Renal cortical epithelial cell (primary cell): ENCODE measurements around the gene COLEC11. TPM values are rescaled to one million over a fixed set of nuclear protein-coding genes. Genes with fewer than 3 reads are reported as not detected.
A peak's percentile ranks its signal among the peaks of the same experiment; 100 is the strongest.
"Not testable (repeated sequence)": the region's sequence is repeated elsewhere in the genome, so short reads cannot be mapped to it uniquely, and the experiment has no call there.

Experiments used
- DNase-seq: peaks from one replicate; pipeline ENCODE4 v3.0.0-alpha.2; 2011; ENCODE audit warnings: low read depth
- total RNA-seq: library from RNA; depleted of rRNA; stranded (reverse); fragments of >200 nt; gene quantifications from 2 replicates; pipeline ENCODE4 v1.2.3, GENCODE V29; 2014

Gene COLEC11
- total RNA-seq, 1 donor from 2014 or later = not detected

- DNase-seq = peak; percentile 9
Observed at GRCh38 chr2:3604991-3605961, 10.4 kb downstream of the COLEC11 start.

- DNase-seq = no peak
Observed at GRCh38 chr2:3606028-3606369, 11.1 kb downstream of the COLEC11 start.

- no peak for DNase-seq
Observed at GRCh38 chr2:3606370-3607201, 11.7 kb downstream of the COLEC11 start.

GRCh38 chr2:3608373-3609278 lies 13.7 kb downstream of the COLEC11 start:
- DNase-seq = no peak

- DNase-seq = not testable (repeated sequence)
Observed at GRCh38 chr2:3609279-3609673, 14.4 kb downstream of the COLEC11 start.

- no peak for DNase-seq
Observed at GRCh38 chr2:3610415-3610814, 15.5 kb downstream of the COLEC11 start.

GRCh38 chr2:3610881-3611505 lies 16.1 kb downstream of the COLEC11 start:
- DNase-seq = no peak

GRCh38 chr2:3611589-3611988 lies 16.7 kb downstream of the COLEC11 start:
- DNase-seq = no peak

GRCh38 chr2:3612639-3613523 lies 18.0 kb downstream of the COLEC11 start:
- DNase-seq = no peak

GRCh38 chr2:3613524-3613905 lies 18.6 kb downstream of the COLEC11 start:
- no peak for DNase-seq

- DNase-seq = not testable (repeated sequence)
Observed at GRCh38 chr2:3614743-3615142, 19.8 kb downstream of the COLEC11 start.

- DNase-seq = not testable (repeated sequence)
Observed at GRCh38 chr2:3615541-3616200, 20.8 kb downstream of the COLEC11 start.

GRCh38 chr2:3616435-3617197 lies 21.7 kb downstream of the COLEC11 start:
- not testable (repeated sequence) for DNase-seq

- no peak for DNase-seq
Observed at GRCh38 chr2:3617198-3617890, 22.4 kb downstream of the COLEC11 start.

GRCh38 chr2:3618367-3618766 lies 23.5 kb downstream of the COLEC11 start:
- no peak for DNase-seq

- DNase-seq = no peak
Observed at GRCh38 chr2:3619033-3619432, 24.1 kb downstream of the COLEC11 start.

GRCh38 chr2:3619661-3620060 lies 24.7 kb downstream of the COLEC11 start:
- DNase-seq = not testable (repeated sequence)

GRCh38 chr2:3620834-3621233 lies 25.9 kb downstream of the COLEC11 start:
- peak; percentile 11 for DNase-seq
